Activated gamma-delta T cell treated with Interleukin-2 at 50 U/mL for 16 hours (primary cell): Measurements from ENCODE around the gene PREX1.
"Not testable (repeated sequence)": the region's sequence is repeated elsewhere in the genome, so short reads cannot be mapped to it uniquely, and the experiment has no call there.

ENCODE experiments used
- DNase-seq: peaks from one replicate; pipeline ENCODE4 v3.0.0-alpha.2; 2020

Gene PREX1, protein sequence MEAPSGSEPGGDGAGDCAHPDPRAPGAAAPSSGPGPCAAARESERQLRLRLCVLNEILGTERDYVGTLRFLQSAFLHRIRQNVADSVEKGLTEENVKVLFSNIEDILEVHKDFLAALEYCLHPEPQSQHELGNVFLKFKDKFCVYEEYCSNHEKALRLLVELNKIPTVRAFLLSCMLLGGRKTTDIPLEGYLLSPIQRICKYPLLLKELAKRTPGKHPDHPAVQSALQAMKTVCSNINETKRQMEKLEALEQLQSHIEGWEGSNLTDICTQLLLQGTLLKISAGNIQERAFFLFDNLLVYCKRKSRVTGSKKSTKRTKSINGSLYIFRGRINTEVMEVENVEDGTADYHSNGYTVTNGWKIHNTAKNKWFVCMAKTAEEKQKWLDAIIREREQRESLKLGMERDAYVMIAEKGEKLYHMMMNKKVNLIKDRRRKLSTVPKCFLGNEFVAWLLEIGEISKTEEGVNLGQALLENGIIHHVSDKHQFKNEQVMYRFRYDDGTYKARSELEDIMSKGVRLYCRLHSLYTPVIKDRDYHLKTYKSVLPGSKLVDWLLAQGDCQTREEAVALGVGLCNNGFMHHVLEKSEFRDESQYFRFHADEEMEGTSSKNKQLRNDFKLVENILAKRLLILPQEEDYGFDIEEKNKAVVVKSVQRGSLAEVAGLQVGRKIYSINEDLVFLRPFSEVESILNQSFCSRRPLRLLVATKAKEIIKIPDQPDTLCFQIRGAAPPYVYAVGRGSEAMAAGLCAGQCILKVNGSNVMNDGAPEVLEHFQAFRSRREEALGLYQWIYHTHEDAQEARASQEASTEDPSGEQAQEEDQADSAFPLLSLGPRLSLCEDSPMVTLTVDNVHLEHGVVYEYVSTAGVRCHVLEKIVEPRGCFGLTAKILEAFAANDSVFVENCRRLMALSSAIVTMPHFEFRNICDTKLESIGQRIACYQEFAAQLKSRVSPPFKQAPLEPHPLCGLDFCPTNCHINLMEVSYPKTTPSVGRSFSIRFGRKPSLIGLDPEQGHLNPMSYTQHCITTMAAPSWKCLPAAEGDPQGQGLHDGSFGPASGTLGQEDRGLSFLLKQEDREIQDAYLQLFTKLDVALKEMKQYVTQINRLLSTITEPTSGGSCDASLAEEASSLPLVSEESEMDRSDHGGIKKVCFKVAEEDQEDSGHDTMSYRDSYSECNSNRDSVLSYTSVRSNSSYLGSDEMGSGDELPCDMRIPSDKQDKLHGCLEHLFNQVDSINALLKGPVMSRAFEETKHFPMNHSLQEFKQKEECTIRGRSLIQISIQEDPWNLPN (N-terminal part only)

DNA sequence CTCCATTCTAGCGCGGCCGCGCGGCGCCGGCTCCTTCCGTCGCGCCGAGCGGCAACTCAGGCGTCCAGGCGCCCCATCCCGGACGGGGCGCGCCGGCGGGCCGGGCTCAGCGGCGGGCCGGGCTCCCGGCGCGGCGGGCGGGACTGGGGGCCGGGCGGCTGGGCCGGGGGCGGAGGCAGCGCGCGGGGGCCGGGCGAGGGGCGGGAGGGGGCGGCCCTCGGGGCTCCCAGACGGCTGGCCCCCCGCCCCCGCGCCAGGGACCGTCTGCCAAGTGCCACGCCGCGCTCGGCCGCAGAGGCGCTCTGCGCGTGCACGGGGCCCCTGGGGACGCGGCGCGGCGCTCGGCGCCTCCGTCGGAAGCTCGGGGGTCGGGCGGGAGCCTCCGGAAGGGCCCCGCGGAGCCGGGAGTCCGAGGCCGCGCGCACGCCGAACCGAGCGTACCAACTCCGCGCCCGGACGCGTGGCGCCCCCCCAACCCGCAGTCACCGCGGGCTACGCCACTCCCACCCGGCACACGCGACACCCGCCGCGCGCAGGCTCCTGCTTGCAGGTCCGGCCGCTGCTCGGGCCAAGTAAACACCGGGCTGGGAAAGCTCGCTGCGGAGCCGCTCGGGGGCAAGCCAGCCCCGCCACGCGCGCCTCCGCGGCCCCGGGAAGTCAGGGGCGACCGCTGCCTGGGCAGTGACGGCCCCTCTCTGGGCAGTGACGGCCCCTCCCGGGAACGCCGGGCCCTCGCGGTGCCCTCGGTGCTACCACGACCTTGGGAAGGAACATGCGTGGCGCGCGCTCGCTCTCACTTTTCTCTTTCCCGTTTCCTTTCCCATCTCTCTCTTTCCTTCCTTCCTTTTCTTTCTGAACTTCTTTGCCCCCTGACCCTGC is at the start of gene PREX1:
TSS of gene PREX1 (minus strand) at position 145 of the 879 bp plus-strand sequence. CDS start at position 6, 139 bp downstream.
- peak; percentile 83 for DNase-seq

DNA sequence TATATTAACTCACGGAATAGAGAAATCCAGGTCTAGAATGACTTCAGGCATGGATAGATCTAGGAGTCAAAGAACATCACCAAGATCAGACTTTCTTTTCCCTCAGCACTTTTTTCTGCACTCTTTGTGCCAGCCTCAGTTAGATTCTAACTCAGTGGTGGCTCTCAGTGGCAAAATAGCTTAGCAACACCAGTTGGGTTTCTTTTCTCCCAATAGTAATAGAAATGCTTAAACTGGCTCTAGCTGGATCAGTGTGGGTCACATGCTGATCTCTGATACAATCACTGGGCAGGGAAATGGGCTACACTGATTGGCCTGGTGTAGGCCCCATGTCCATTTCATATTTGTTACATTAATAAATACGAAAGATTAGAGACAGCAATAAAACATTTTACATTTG is 49.5 kb upstream of the PREX1 start:
- no peak for DNase-seq

DNA sequence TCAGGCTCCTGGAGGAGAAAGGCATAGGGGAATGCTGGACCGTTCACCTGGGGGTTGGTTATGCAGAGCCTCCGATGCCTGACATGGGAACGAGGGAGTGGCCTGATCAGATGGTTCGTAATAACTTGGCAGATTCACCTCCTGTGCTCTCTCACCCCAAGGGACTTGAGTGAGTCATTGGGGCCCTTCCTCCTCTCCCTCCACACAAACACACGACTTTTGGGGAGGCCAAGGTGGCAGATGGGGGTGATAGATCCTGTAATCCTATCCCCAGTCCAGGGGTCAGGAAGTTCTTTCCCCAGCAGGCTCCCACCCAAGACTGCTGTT is 48.1 kb upstream of the PREX1 start:
- DNase-seq = no peak

DNA sequence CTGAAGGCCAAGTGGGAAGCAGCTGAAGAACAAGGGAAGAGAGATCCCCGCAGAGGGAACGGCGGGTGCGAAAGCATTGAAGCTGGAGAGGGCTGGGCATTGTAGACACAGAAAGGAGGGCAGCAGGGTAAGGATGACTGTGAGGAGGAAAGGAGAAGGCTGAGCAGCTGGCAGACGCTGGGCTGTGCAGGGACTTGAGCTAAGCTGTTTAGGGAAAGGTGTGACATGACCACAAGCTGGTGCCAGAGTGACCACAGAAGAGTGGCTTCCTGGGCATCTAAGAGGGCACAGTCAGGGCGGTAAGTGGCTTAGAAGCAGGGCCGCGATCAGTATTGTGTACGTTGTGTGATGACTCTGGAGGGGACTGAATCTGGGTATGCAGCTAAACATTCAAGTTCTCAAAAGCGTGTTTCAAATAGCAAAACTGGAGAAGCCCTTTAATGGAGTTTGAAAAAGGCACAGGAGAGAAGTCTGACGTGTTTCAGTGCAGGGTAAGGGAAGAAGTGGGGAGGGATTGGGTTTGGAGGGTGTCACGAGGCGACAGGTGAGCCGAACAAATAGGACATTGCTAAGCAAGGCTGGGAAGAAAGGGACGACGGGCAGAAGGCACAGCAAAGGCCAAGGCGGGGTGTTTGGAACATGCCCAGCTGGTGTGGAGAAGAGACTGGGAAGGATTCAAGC is 47.6 kb upstream of the PREX1 start:
- DNase-seq = no peak

DNA sequence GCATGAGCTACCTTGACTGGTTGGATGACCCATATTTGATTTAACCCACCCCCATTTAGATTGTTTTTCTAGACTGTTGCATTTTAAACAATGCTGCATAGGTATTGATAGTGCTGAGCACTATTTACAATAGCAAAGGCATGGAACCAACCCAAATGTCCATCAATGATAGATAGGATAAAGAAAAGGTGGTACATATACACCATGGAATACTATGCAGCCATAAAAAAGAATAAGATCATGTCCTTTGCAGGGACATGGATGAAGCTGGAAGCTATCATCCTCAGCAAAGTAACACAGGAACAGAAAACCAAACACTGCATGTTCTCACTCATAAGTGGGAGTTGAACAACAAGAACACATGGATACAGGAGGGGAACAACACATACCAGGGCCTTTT is 41.6 kb upstream of the PREX1 start:
- not testable (repeated sequence) for DNase-seq

DNA sequence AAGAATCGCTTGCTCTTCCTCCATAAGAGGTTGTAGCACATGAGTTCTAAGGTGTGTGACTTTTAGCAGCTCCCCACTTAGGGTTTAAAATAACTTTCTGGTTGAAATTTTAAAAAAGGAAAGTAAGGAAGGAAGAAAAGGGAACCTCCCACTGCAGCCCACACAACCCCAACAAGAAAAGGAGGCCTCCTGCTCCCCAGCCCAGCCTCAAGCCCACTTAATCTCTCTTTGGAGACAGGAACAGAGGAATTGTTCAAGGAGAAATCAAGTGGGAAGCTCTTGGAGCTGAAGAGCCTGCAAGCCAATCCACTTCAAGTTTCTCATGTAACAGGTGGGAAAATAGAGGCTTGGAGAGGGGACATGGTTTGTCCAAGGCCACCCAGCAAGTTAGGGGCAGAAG is 39.1 kb upstream of the PREX1 start:
- no peak for DNase-seq

DNA sequence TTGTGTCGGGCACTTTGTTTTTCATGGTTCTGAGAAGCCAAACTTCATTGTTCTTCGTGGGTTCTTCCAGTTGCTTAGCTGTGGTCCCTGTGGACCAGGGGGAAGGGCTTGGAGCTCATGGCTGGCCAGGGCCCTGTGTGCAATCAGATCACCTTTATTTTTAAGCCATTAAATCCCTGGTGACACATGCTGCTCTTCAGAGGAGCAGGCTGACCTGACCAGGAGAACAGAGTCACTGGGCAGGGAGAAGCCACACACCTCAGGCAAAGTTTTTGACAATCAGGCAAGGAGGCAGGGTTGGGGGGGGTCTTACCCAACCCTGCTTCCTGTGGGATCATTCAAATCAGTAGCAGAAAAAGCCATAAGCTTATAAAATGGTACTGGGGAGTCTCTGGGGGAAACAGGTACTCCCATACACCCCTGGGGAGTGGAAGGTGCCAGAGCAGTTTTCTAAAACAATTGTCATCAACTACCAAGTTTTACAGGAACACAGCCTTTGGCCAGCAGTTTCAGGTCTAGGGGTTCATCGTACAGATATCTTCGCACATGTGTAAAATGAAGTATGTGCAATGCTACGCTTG is 37.0 kb upstream of the PREX1 start:
- no peak for DNase-seq

DNA sequence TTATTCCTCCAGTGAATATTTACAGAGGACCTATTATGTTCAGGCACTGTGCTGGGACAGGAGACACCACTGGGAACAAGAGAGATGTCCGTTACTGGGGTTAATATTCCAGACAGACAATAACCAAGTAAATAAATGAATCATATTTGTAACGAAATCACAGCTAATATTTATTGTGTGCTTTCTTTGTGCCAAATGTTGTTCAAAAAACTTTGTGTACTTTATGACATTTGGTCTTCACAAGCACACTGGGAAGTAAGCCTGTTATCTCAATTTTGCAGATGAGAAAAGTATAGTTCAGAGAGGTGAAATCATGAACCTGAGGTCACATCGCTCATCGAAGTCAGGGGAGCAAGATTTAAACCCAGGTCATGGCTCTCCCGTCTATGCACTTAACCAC is 36.5 kb upstream of the PREX1 start:
- DNase-seq = no peak

DNA sequence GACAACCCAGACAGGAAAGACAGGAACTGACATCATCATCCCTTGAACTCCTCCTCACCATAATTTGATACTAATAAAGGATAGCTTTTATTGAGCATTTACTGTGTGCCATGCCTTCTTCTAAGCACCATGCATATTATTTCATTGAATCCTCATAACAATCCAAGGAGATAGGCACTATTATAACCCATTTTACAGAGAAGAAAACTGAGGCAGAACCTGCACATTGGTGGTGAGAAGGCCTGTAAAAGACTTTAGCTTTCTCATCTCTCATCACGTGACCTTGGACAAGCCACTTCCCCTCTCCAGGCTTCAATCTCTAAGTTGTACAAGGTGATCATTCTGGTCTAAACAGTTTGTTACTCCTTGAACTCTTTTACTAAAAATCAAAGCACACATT is 34.5 kb upstream of the PREX1 start:
- no peak for DNase-seq

DNA sequence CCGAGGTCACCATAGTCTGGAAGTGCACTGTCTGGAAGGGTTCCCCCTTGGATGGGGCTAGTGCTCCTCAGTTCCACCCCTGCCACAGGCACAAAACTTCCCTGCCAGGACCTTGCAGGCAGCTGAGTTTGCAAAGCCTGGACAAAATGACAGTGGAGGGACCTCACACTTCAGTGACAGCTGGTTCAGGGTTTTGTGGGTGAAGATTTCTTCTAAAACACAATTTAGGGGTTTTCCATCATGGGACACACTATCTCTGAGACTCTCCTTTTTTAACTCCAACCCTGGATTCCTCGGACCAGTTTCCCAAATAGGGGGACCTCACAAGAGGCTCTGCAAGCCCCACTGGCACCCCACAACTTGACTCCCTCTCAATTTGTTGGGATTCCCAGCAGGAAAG is 33.6 kb upstream of the PREX1 start:
- DNase-seq = no peak

DNA sequence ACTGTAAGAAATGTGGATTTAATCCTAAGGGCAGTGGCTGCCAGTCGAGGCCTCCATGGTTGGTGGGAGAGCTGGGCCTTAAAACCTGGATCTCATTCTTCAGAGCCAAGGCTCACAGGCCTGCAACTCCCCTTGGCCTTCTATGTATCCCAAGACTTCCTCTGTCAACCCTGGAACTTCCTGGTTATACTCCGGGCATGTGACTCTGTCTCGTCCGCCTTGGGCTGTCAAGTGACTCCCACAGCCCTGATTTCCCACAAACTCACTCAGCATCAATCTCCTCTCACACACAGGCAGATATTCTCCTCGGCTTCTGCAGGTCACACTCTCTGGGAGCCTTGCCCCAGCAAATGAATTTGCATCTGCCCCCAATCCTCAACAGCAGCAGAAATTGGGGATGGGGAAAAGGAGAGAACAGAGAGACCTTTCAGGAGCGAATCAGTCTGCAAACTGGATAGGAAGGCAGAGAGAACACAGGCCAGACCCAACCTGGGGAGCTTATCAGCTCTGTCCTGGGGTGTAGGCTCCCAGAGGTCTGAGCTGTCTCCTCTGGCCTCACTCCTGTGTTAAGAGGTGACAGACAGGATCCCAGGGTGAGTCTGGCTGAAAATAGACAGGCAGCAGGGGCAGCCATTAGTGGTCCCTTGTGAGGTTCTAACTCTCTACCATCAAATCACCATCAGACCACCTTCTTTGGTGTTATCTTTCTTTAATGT is 30.4 kb upstream of the PREX1 start:
- no peak for DNase-seq

DNA sequence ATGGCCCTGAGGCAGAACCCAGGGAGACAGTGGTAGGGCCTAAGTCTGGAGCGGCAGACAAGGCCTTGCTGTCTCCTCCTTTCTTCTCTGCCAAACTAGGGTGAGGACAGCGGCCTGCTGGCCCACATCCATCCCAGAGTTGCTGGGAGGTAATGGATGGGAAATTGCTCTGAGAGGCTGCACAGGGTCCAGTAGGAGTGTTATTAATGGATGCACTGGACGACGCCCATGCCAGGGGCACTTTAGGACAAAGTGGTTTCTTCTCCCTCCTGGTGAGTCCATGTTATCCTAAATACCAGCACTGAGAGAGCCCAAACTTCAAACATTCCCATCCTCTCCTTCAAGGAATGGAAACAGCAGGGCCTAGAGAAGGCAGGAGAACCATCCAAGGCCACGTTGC is 28.3 kb upstream of the PREX1 start:
- no peak for DNase-seq

DNA sequence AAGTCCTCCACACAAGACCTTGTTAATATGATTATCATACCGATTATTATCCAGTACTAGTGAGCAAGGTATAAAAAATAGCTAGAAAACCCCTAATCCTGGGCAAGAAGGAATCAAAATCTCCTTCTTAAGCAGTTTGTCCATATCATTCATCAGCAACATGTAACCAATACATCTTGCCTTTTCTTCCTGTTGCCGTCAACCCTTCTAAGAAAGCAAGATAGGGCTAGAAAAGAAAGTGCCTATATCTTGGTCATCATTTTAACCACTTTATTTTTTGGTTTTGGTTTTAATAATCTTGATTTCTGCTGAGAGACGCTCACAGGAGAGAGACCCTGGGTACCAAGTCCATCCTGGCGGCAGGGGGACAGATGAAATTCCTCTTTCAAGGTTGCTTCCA is 27.2 kb upstream of the PREX1 start:
- no peak for DNase-seq

DNA sequence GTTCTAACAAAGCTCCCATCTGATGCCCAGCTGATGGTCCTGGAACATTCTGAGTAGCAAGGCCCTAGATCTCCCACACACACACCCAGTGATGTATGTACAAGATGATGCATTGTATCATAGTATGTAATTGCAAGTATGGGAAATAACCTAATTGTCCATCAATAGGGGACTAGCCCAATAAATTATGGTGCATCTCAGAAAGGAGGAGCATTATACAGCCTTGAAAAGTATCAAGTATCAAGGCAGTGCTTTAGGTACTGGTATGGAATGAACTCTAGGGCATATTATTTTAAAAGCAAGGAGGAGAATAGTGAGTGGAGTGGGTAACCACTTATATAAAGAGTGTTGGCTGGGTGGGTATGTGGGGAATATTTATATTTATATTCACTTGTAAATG is 24.8 kb upstream of the PREX1 start:
- DNase-seq = no peak

DNA sequence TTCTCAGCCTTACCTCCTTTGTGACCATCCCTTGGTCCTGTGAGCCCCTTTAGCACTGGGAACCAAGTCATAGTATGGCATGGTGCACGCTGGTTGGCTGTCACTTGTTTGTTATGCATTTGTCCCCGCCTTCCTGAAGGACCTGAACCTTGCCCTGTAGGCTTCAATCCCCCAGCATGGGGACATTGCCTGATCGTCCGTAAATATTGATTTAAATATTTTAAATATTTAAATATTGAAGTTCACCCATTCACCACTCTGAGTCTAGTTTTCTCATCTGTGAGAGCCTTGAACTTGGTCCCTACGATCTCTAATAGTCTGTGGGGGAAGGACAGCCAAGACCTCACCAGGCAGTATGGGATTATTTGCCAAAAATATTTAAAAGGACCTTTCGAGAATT is 23.8 kb upstream of the PREX1 start:
- DNase-seq = no peak

DNA sequence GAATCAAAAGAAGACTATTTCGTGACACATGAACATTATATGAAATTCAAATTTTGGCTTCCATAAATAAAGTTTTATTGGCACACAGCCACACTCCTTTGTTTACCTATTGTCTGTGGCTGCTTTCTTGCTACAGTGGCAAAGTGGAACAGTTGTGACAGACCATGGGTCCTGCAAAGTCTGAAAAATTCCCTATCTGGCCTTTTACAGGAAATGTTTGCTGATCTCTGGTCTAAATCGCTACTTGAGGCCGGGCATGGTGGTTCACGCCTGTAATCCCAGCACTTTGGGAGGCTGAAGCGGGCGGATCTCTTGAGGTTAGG is 23.1 kb upstream of the PREX1 start:
- no peak for DNase-seq

DNA sequence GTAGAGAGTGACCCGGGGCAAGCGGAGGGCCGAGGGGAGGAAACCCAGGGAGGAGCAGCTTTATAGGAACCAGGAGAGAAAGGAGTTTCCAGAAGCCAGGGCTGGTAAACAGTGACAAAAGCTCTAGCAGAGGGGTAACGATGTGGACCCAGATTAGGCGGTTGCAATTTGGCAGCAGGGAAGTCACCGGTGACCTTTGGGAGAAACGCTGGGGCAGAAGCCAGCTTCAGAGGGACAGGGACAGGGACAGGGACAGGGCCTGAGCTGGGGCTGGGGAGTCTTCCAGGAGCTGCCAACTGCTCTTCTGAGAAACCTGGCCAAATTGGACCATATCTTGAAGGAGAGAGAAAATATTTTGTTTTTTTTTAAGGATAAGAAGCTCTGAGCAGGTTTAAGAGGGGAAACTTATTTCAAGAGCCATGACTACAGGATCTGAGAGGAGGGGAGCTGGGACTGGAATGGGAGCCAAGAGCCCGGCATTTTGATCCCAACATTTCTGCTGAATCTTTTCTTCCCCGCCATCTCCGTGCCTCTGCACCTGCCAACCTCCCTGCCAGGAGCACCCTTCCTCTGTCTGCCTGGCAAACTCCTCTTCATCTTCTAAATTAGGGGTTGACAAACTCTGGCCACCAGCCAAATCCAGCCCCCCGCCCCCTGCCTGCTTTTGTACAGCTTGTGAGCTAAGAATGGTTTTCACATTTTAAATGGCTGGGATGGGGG is 22.6 kb upstream of the PREX1 start:
- DNase-seq = no peak

DNA sequence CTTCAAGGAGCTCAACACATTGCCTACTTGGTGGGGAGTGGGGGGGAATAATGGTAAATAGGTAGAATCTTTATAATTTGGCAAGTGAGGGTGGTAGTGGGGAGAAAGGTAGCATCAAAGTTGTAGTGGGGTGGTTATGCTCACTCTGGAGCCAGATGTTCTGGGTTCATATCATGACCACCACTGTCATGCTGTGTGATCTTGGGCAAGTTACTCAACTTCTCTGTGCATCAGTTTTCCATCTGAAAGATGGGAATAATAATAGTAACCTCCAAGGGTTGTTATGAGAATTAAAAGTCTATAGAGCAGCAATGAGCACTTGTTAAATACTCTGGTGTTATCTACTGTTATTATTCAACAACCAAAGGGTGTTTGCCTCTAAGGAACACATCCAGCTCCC is 22.0 kb upstream of the PREX1 start:
- no peak for DNase-seq

DNA sequence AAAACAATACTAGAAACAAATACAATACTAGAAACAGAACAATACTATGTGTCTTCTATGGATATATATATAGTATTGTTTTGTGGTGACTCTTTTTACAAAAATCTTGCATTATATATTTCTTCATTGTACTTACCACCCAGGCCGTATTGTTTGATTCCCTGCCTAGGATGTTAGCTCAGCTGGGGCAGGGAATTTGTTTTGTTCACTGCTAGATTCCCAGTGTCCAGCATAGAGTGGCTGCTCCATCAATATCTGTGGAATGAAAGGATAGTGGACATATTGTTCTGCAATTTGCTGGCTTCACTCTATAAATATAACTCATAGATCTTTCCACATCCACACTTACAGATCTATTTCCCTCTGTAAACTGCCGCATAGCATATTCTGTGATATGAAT is 21.5 kb upstream of the PREX1 start:
- DNase-seq = no peak

DNA sequence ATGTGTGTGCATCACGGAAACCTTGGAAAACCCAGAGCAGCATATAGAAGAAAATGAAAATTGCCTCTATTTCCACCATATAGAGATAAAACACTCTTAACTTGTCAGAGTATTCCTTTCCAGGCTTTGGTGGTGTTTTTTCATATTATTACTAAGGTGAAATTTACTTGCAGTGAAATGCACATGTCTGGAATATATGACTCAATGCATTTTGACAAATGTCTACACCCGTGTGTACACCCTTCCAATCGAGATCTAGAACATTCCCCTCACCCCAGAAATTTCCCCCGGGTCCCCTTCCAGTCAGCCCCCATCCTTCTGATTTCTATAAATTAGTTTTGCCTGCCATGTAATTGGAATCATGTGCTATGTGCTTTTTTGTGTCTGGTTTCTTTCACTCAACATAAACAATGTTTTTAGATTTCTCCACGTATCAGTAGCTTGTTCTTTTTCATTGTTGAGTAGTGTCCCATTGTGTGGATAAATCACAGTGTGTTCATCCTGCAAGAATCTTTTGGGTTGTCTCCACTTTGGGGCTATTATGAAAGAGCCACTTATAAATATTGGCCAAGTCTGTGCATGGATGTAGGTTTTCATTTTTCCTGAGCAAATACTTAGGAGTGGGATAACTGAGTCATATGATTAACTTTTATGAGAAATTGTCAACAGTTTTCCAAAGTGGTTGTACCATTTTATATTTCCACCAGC is 19.9 kb upstream of the PREX1 start:
- no peak for DNase-seq
